K562 (cell line): Measurements from ENCODE around the gene ATG4D. TPM values are rescaled to one million over a fixed set of nuclear protein-coding genes. Genes with fewer than 3 reads are reported as not detected.

ENCODE experiments used
- ARID1B ChIP-seq: fragments of 450-650 bp; IDR thresholded peaks from 2 replicates; pipeline ENCODE4 v1.6.1; 2016; ENCODE audit warnings: antibody characterized with exemption, mild to moderate bottlenecking, inconsistent platforms
- BCL6 ChIP-seq: fragments of 250-450 bp; sonication (Bioruptor Pico); IDR thresholded peaks from 2 replicates; pipeline ENCODE4 v1.4.0; 2020
- DMBX1 ChIP-seq: fragments of 250-450 bp; sonication (Bioruptor Pico); IDR thresholded peaks from 2 replicates; pipeline ENCODE4 v1.8.0; 2022; ENCODE audit warnings: inconsistent platforms, mild to moderate bottlenecking, moderate library complexity, borderline replicate concordance
- FOXK1 ChIP-seq: sonication (generic); formaldehyde crosslinking; IDR thresholded peaks from 2 replicates; pipeline ENCODE4 v1.8.0; 2022; ENCODE audit warnings: missing genetic modification reagents, mild to moderate bottlenecking, borderline replicate concordance
- FOXP1 ChIP-seq: sonication (generic); formaldehyde crosslinking; IDR thresholded peaks from 2 replicates; pipeline ENCODE4 v1.8.0; 2022; ENCODE audit warnings: mild to moderate bottlenecking, missing genetic modification reagents
- NCOA1 ChIP-seq: fragments of 450-650 bp; IDR thresholded peaks from 2 replicates; pipeline ENCODE4 v1.6.1; 2016; ENCODE audit warnings: low read depth
- RAD21 ChIP-seq, 2 experiments: fragments of 250-450 bp in 1 of 2; fragments of 450-650 bp in 1 of 2; sonication (Bioruptor Pico) in 1 of 2; formaldehyde crosslinking in 1 of 2; IDR thresholded peaks in 1 of 2; conservative IDR thresholded peaks in 1 of 2; 2 replicates each; pipeline versions ENCODE4 v1.4.0 to v1.8.0; 2020 to 2022; ENCODE audit warnings: mild to moderate bottlenecking in 2 of 2, moderate library complexity in 1 of 2
- SUPT5H ChIP-seq: fragments of 450-650 bp; IDR thresholded peaks from 2 replicates; pipeline ENCODE4 v1.6.1; 2016
- THRAP3 ChIP-seq: fragments of 450-650 bp; IDR thresholded peaks from 2 replicates; pipeline ENCODE4 v1.6.1; 2016; ENCODE audit warnings: mild to moderate bottlenecking, inconsistent platforms, borderline replicate concordance
- XRCC4 ChIP-seq: IDR thresholded peaks from one replicate; pipeline ENCODE4 v1.6.1; 2011; ENCODE audit not compliant: insufficient read depth, insufficient read length; ENCODE audit errors: extremely low read depth
- ZNF384 ChIP-seq: IDR thresholded peaks from 2 replicates; pipeline ENCODE4 v1.6.1; 2012; ENCODE audit warnings: low read depth, low read length, improper control_type of control experiment
- polyA plus RNA-seq, 8 experiments: library from polyadenylated mRNA; depleted of rRNA in 4 of 8; stranded (reverse) in 5 of 8; unstranded in 3 of 8; fragments of >200 nt; fragmentation: Nextera tagmentation in 2 of 8; fragmentation: Illumina TruSeq in 1 of 8; extraction: Ambion mirVana in 2 of 8; extraction: Trizol in 1 of 8; gene quantifications; 2 replicates each; pipeline versions ENCODE4 v1.2.1 to v1.2.3, GENCODE V29; 2011 to 2014; ENCODE audit warnings: inconsistent platforms in 1 of 8, missing spikeins in 1 of 8
- total RNA-seq, 7 experiments: library from RNA; depleted of rRNA in 6 of 7; stranded (reverse); fragments of >200 nt in 6 of 7; fragmentation: Illumina TruSeq in 2 of 7; extraction: Trizol in 2 of 7; gene quantifications; 2 replicates each; pipeline versions ENCODE4 v1.2.1 to v1.2.3, GENCODE V29; 2011 to 2021; ENCODE audit warnings: low replicate concordance in 1 of 7
- TF ChIP-seq, protein P1 (sequence below): sonication (generic); formaldehyde crosslinking; IDR thresholded peaks from 2 replicates; pipeline ENCODE4 v1.8.0; 2022; ENCODE audit warnings: mild to moderate bottlenecking, missing genetic modification reagents
- TF ChIP-seq, protein P2 (sequence below), 2 experiments: IDR thresholded peaks in 1 of 2; conservative IDR thresholded peaks in 1 of 2; 2 replicates each; pipeline ENCODE4 v1.6.1; 2016; ENCODE audit warnings: low read depth in 2 of 2, mild to moderate bottlenecking in 1 of 2, missing compliant biosample characterization in 1 of 2, missing genetic modification characterization in 1 of 2, moderate library complexity in 1 of 2
- TF ChIP-seq, protein P3 (sequence below), 3 experiments: IDR thresholded peaks in 2 of 3; conservative IDR thresholded peaks in 1 of 3; 2 replicates each; pipeline ENCODE4 v1.5.1; 2011 to 2012; ENCODE audit warnings: low read length in 3 of 3, mild to moderate bottlenecking in 3 of 3, control low read depth in 2 of 3, improper control_type of control experiment in 1 of 3, inconsistent platforms in 1 of 3, low read depth in 1 of 3, mixed read lengths in 1 of 3, moderate library complexity in 1 of 3; ENCODE audit not compliant: insufficient read depth in 2 of 3

The ATG4D gene
- total and polyA plus RNA-seq, 9 of the 15 experiments (the other 6 are each of a cell fraction or from before 2014, with no cell fraction given) = 0.51 to 66.1 (median 22.9) TPM

DNA sequence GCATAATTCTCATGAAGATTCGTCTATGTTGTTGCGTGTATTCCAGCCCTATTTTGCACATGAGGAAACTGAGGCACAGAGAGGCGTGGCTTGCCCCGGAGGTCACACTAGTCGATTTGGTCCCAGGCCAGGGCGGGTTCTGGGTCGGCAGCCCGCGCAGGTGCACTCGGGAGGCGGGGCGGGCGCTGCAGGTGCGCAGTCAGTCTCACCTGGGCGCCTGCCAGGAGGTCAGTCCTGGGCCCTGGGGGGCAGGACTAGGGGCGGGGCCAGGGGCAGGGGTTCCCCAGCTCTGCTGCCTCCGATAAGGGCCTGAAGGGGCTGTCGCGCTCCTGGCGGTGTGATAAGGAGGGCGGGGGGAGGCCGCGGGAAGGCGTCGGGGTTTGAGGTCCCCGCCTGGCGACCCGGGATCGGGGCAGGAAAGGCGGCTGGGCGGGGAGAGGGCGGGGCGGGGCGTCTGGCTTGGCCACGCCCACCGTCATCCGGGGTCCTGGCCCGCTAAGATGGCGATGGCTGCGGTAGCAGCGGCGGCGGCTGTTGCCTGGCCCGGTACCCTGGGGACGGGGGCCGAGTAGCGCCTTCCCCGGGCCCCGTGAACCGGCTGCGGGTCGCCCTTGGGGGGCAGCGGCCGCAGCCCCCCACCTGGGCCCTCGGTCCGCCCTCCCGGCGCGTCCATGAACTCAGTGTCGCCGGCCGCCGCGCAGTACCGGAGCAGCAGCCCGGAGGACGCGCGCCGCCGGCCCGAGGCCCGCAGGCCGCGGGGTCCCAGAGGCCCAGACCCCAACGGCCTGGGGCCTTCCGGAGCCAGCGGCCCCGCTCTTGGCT, at the start of gene ATG4D (continued):
- TF ChIP-seq, protein P1, sequence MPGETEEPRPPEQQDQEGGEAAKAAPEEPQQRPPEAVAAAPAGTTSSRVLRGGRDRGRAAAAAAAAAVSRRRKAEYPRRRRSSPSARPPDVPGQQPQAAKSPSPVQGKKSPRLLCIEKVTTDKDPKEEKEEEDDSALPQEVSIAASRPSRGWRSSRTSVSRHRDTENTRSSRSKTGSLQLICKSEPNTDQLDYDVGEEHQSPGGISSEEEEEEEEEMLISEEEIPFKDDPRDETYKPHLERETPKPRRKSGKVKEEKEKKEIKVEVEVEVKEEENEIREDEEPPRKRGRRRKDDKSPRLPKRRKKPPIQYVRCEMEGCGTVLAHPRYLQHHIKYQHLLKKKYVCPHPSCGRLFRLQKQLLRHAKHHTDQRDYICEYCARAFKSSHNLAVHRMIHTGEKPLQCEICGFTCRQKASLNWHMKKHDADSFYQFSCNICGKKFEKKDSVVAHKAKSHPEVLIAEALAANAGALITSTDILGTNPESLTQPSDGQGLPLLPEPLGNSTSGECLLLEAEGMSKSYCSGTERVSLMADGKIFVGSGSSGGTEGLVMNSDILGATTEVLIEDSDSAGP (CRISPR knock-in tag) = no peak
- TF ChIP-seq THRAP3 (no peak), ZNF384 (no peak; the same call in 1 of the 2 replicates), NCOA1 (peak; percentile 56; the same call in 1 of the 2 replicates), RAD21 (CRISPR knock-in tag; conservative IDR thresholded peaks at IDR 0.05 in 1 of 2, IDR thresholded peaks at IDR 0.05 in 1 of 2) (no peak), FOXK1 (no peak), BCL6 (CRISPR knock-in tag) (no peak), SUPT5H (peak; percentile 79), DMBX1 (CRISPR knock-in tag) (no peak), XRCC4 (no peak), FOXP1 (CRISPR knock-in tag) (no peak), ARID1B (peak; percentile 96)
- TF ChIP-seq, protein P2, sequence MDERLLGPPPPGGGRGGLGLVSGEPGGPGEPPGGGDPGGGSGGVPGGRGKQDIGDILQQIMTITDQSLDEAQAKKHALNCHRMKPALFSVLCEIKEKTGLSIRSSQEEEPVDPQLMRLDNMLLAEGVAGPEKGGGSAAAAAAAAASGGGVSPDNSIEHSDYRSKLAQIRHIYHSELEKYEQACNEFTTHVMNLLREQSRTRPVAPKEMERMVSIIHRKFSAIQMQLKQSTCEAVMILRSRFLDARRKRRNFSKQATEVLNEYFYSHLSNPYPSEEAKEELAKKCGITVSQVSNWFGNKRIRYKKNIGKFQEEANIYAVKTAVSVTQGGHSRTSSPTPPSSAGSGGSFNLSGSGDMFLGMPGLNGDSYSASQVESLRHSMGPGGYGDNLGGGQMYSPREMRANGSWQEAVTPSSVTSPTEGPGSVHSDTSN (CRISPR knock-in tag; IDR thresholded peaks at IDR 0.05; ENCODE audit: low read depth) = no peak
- TF ChIP-seq, protein P2 (tag; conservative IDR thresholded peaks at IDR 0.05; ENCODE audit: low read depth) = no peak
- TF ChIP-seq, protein P3, sequence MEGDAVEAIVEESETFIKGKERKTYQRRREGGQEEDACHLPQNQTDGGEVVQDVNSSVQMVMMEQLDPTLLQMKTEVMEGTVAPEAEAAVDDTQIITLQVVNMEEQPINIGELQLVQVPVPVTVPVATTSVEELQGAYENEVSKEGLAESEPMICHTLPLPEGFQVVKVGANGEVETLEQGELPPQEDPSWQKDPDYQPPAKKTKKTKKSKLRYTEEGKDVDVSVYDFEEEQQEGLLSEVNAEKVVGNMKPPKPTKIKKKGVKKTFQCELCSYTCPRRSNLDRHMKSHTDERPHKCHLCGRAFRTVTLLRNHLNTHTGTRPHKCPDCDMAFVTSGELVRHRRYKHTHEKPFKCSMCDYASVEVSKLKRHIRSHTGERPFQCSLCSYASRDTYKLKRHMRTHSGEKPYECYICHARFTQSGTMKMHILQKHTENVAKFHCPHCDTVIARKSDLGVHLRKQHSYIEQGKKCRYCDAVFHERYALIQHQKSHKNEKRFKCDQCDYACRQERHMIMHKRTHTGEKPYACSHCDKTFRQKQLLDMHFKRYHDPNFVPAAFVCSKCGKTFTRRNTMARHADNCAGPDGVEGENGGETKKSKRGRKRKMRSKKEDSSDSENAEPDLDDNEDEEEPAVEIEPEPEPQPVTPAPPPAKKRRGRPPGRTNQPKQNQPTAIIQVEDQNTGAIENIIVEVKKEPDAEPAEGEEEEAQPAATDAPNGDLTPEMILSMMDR (IDR thresholded peaks at IDR 0.05 in 2 of 3, conservative IDR thresholded peaks at IDR 0.05 in 1 of 3; ENCODE audit: insufficient read depth in 2 of 3, low read depth in 1 of 3, low read length in 3 of 3) = no peak
